ENCODE results near the gene THRAP3.

DNA sequence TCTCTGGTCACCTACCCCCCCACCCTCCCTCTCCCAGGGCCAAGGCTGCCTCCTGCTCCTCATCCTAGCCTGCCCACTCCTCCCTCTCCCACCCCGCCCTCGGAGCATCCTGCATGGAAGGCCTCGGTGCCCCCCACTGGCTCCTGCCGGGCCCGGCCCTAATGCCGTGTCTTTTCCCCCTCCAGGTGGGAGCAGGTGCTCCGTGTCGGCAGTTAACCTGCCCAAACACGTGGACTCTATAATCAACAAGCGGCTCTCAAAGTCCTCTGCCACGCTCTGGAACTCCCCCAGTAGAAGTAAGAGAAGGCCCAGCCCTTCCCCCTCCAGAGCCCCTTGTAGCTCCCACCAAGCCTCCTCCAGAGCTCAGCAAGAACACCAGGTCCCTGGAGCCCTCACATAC lies 49.5 kb upstream of the THRAP3 start:
- TF ChIP-seq, protein P1, sequence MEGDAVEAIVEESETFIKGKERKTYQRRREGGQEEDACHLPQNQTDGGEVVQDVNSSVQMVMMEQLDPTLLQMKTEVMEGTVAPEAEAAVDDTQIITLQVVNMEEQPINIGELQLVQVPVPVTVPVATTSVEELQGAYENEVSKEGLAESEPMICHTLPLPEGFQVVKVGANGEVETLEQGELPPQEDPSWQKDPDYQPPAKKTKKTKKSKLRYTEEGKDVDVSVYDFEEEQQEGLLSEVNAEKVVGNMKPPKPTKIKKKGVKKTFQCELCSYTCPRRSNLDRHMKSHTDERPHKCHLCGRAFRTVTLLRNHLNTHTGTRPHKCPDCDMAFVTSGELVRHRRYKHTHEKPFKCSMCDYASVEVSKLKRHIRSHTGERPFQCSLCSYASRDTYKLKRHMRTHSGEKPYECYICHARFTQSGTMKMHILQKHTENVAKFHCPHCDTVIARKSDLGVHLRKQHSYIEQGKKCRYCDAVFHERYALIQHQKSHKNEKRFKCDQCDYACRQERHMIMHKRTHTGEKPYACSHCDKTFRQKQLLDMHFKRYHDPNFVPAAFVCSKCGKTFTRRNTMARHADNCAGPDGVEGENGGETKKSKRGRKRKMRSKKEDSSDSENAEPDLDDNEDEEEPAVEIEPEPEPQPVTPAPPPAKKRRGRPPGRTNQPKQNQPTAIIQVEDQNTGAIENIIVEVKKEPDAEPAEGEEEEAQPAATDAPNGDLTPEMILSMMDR (IDR thresholded peaks at IDR 0.05) = no peak
- no peak for TF ChIP-seq POLR2A (IDR thresholded peaks at IDR 0.05)

Measured in body of pancreas (tissue), 4 donors.